ENCODE results near the gene TTC27. TPM values are rescaled to one million over a fixed set of nuclear protein-coding genes. Genes with fewer than 3 reads are reported as not detected.

TTC27 gene
- total and polyA plus RNA-seq, 2 donors: 10.9 to 17.8 TPM

- no peaks in the 10 kb centered on the region for H3K9me3 ChIP-seq (ENCODE audit: control insufficient read depth in 2 of 2, insufficient read depth in 1 of 2, low read length in 1 of 2)
- H3K27me3 ChIP-seq (ENCODE audit: control insufficient read depth in 2 of 2, insufficient read depth in 1 of 2, low read length in 1 of 2): no peaks in the 10 kb centered on the region
- H3K4me1 ChIP-seq (ENCODE audit: control insufficient read depth in 2 of 2, insufficient read depth in 2 of 2, low read length in 2 of 2): no peaks in the 10 kb centered on the region
- no peak overlapping the region for H3K4me3 ChIP-seq (ENCODE audit: low read length in 2 of 2)
- 97% methylated on average over 2 of the region's 2 CpGs for WGBS
- no peak for DNase-seq (ENCODE audit: low read depth in 6 of 9, low spot score in 9 of 9)
- H3K27ac ChIP-seq (ENCODE audit: low read depth in 1 of 2, low read length in 1 of 2): no peak overlapping the region
- H3K36me3 ChIP-seq (ENCODE audit: control insufficient read depth in 2 of 2, insufficient read depth in 2 of 2, low read length in 1 of 2): no peaks in the 10 kb centered on the region
Observed at GRCh38 chr2:32832821-32833220, 205.0 kb downstream of the TTC27 start.

- no peak overlapping the region for H3K27ac ChIP-seq (ENCODE audit: low read depth in 1 of 2, low read length in 1 of 2)
- H3K4me3 ChIP-seq (ENCODE audit: low read length in 2 of 2): no peak overlapping the region
- WGBS: 76% methylated on average over 2 of the region's 2 CpGs
- H3K27me3 ChIP-seq (ENCODE audit: control insufficient read depth in 2 of 2, insufficient read depth in 1 of 2, low read length in 1 of 2): no peaks in the 10 kb centered on the region
- no peaks in the 10 kb centered on the region for H3K4me1 ChIP-seq (ENCODE audit: control insufficient read depth in 2 of 2, insufficient read depth in 2 of 2, low read length in 2 of 2)
- H3K9me3 ChIP-seq (ENCODE audit: control insufficient read depth in 2 of 2, insufficient read depth in 1 of 2, low read length in 1 of 2): no peaks in the 10 kb centered on the region
- DNase-seq (ENCODE audit: low read depth in 6 of 9, low spot score in 9 of 9): no peak
- H3K36me3 ChIP-seq (ENCODE audit: control insufficient read depth in 2 of 2, insufficient read depth in 2 of 2, low read length in 1 of 2): no peaks in the 10 kb centered on the region
Observed at GRCh38 chr2:32833709-32834108, 205.9 kb downstream of the TTC27 start.

- no peak for DNase-seq (ENCODE audit: low read depth in 6 of 9, low spot score in 9 of 9)
- Histone ChIP-seq H3K27me3 (ENCODE audit: control insufficient read depth in 2 of 2, insufficient read depth in 1 of 2, low read length in 1 of 2) (no peaks in the 10 kb centered on the region), H3K36me3 (ENCODE audit: control insufficient read depth in 2 of 2, insufficient read depth in 2 of 2, low read length in 1 of 2) (no peaks in the 10 kb centered on the region), H3K27ac (ENCODE audit: low read depth in 1 of 2, low read length in 1 of 2) (no peak overlapping the region), H3K9me3 (ENCODE audit: control insufficient read depth in 2 of 2, insufficient read depth in 1 of 2, low read length in 1 of 2) (no peaks in the 10 kb centered on the region), H3K4me1 (ENCODE audit: control insufficient read depth in 2 of 2, insufficient read depth in 2 of 2, low read length in 2 of 2) (no peaks in the 10 kb centered on the region), H3K4me3 (ENCODE audit: low read length in 2 of 2) (no peak overlapping the region)
- 54% methylated on average over 3 of the region's 3 CpGs for WGBS
Observed at GRCh38 chr2:32835148-32835547, 207.3 kb downstream of the TTC27 start.

- no peaks in the 10 kb centered on the region for H3K4me1 ChIP-seq (ENCODE audit: control insufficient read depth in 2 of 2, insufficient read depth in 2 of 2, low read length in 2 of 2)
Observed at GRCh38 chr2:32836933-32837332, 209.1 kb downstream of the TTC27 start.

GRCh38 chr2:32838418-32838817, 210.6 kb downstream of the TTC27 start:
- WGBS: 88% methylated on average over 7 of the region's 7 CpGs
- H3K4me3 ChIP-seq (ENCODE audit: low read length in 2 of 2): no peak overlapping the region

More at GRCh38 chr2:32836933-32837332, 209.1 kb downstream of the TTC27 start:
- H3K27ac ChIP-seq (ENCODE audit: low read depth in 1 of 2, low read length in 1 of 2): no peak overlapping the region
- DNase-seq (ENCODE audit: low read depth in 6 of 9, low spot score in 9 of 9): no peak
- WGBS: 97% methylated on average over 5 of the region's 5 CpGs
- no peaks in the 10 kb centered on the region for H3K36me3 ChIP-seq (ENCODE audit: control insufficient read depth in 2 of 2, insufficient read depth in 2 of 2, low read length in 1 of 2)
- H3K4me3 ChIP-seq (ENCODE audit: low read length in 2 of 2): no peak overlapping the region
- H3K9me3 ChIP-seq (ENCODE audit: control insufficient read depth in 2 of 2, insufficient read depth in 1 of 2, low read length in 1 of 2): no peaks in the 10 kb centered on the region
- H3K27me3 ChIP-seq (ENCODE audit: control insufficient read depth in 2 of 2, insufficient read depth in 1 of 2, low read length in 1 of 2): no peaks in the 10 kb centered on the region

GRCh38 chr2:32838949-32839348, 211.1 kb downstream of the TTC27 start:
- WGBS: 70% methylated on average over 4 of the region's 4 CpGs

More at GRCh38 chr2:32838418-32838817, 210.6 kb downstream of the TTC27 start:
- H3K9me3 ChIP-seq (ENCODE audit: control insufficient read depth in 2 of 2, insufficient read depth in 1 of 2, low read length in 1 of 2): no peaks in the 10 kb centered on the region
- H3K27ac ChIP-seq (ENCODE audit: low read depth in 1 of 2, low read length in 1 of 2): no peak overlapping the region
- H3K36me3 ChIP-seq (ENCODE audit: control insufficient read depth in 2 of 2, insufficient read depth in 2 of 2, low read length in 1 of 2): no peaks in the 10 kb centered on the region
- DNase-seq (ENCODE audit: low read depth in 6 of 9, low spot score in 9 of 9): no peak
- no peaks in the 10 kb centered on the region for H3K27me3 ChIP-seq (ENCODE audit: control insufficient read depth in 2 of 2, insufficient read depth in 1 of 2, low read length in 1 of 2)
- H3K4me1 ChIP-seq (ENCODE audit: control insufficient read depth in 2 of 2, insufficient read depth in 2 of 2, low read length in 2 of 2): no peaks in the 10 kb centered on the region

GRCh38 chr2:32841931-32842898, 214.4 kb downstream of the TTC27 start:
- DNase-seq (ENCODE audit: low read depth in 6 of 9, low spot score in 9 of 9): no peak
- H3K9me3 ChIP-seq (ENCODE audit: control insufficient read depth in 2 of 2, insufficient read depth in 1 of 2, low read length in 1 of 2): no peaks in the 10 kb centered on the region
- no peaks in the 10 kb centered on the region for H3K36me3 ChIP-seq (ENCODE audit: control insufficient read depth in 2 of 2, insufficient read depth in 2 of 2, low read length in 1 of 2)
- no peak overlapping the region for H3K27ac ChIP-seq (ENCODE audit: low read depth in 1 of 2, low read length in 1 of 2)
- H3K4me1 ChIP-seq (ENCODE audit: control insufficient read depth in 2 of 2, insufficient read depth in 2 of 2, low read length in 2 of 2): no peaks in the 10 kb centered on the region
- no peak overlapping the region for H3K4me3 ChIP-seq (ENCODE audit: low read length in 2 of 2)
- 94% methylated on average over 11 of the region's 11 CpGs for WGBS
- H3K27me3 ChIP-seq (ENCODE audit: control insufficient read depth in 2 of 2, insufficient read depth in 1 of 2, low read length in 1 of 2): no peaks in the 10 kb centered on the region

More at GRCh38 chr2:32838949-32839348, 211.1 kb downstream of the TTC27 start:
- H3K4me3 ChIP-seq (ENCODE audit: low read length in 2 of 2): no peak overlapping the region
- no peak overlapping the region for H3K27ac ChIP-seq (ENCODE audit: low read depth in 1 of 2, low read length in 1 of 2)
- H3K36me3 ChIP-seq (ENCODE audit: control insufficient read depth in 2 of 2, insufficient read depth in 2 of 2, low read length in 1 of 2): no peaks in the 10 kb centered on the region
- no peaks in the 10 kb centered on the region for H3K27me3 ChIP-seq (ENCODE audit: control insufficient read depth in 2 of 2, insufficient read depth in 1 of 2, low read length in 1 of 2)
- H3K4me1 ChIP-seq (ENCODE audit: control insufficient read depth in 2 of 2, insufficient read depth in 2 of 2, low read length in 2 of 2): no peaks in the 10 kb centered on the region
- DNase-seq (ENCODE audit: low read depth in 6 of 9, low spot score in 9 of 9): no peak
- no peaks in the 10 kb centered on the region for H3K9me3 ChIP-seq (ENCODE audit: control insufficient read depth in 2 of 2, insufficient read depth in 1 of 2, low read length in 1 of 2)

GRCh38 chr2:32843699-32844098, 215.8 kb downstream of the TTC27 start:
- Histone ChIP-seq H3K9me3 (ENCODE audit: control insufficient read depth in 2 of 2, insufficient read depth in 1 of 2, low read length in 1 of 2) (no peaks in the 10 kb centered on the region), H3K36me3 (ENCODE audit: control insufficient read depth in 2 of 2, insufficient read depth in 2 of 2, low read length in 1 of 2) (no peaks in the 10 kb centered on the region), H3K27me3 (ENCODE audit: control insufficient read depth in 2 of 2, insufficient read depth in 1 of 2, low read length in 1 of 2) (no peaks in the 10 kb centered on the region), H3K4me1 (ENCODE audit: control insufficient read depth in 2 of 2, insufficient read depth in 2 of 2, low read length in 2 of 2) (no peaks in the 10 kb centered on the region), H3K4me3 (ENCODE audit: low read length in 2 of 2) (no peak overlapping the region), H3K27ac (ENCODE audit: low read depth in 1 of 2, low read length in 1 of 2) (no peak overlapping the region)
- DNase-seq (ENCODE audit: low read depth in 6 of 9, low spot score in 9 of 9): no peak
- 93% methylated on average over 1 of the region's 1 CpG for WGBS

GRCh38 chr2:32844253-32844652, 216.4 kb downstream of the TTC27 start:
- Histone ChIP-seq H3K4me3 (ENCODE audit: low read length in 2 of 2) (no peak overlapping the region), H3K9me3 (ENCODE audit: control insufficient read depth in 2 of 2, insufficient read depth in 1 of 2, low read length in 1 of 2) (no peaks in the 10 kb centered on the region), H3K27ac (ENCODE audit: low read depth in 1 of 2, low read length in 1 of 2) (no peak overlapping the region), H3K36me3 (ENCODE audit: control insufficient read depth in 2 of 2, insufficient read depth in 2 of 2, low read length in 1 of 2) (no peaks in the 10 kb centered on the region), H3K27me3 (ENCODE audit: control insufficient read depth in 2 of 2, insufficient read depth in 1 of 2, low read length in 1 of 2) (no peaks in the 10 kb centered on the region), H3K4me1 (ENCODE audit: control insufficient read depth in 2 of 2, insufficient read depth in 2 of 2, low read length in 2 of 2) (no peaks in the 10 kb centered on the region)
- 95% methylated on average over 4 of the region's 4 CpGs for WGBS
- DNase-seq (ENCODE audit: low read depth in 6 of 9, low spot score in 9 of 9): no peak
